Esophagus muscularis mucosa (tissue), 4 donors: ENCODE measurements around the gene ZNF469. TPM values are rescaled to one million over a fixed set of nuclear protein-coding genes. Genes with fewer than 3 reads are reported as not detected.

Experiments used
- DNase-seq: peaks from one replicate; pipeline ENCODE4 v3.0.0-alpha.2; 2017; ENCODE audit errors: extremely low spot score
- H3K27ac ChIP-seq, 4 donors: fragments of 200-600 bp; sonication (generic); replicated peaks in 1 of 4; 1 replicate in 3 of 4; 2 replicates in 1 of 4; pipeline ENCODE4 v1.5.1; 2016 to 2019; ENCODE audit warnings: mild to moderate bottlenecking in 1 of 4
- H3K27me3 ChIP-seq, 4 donors: fragments of 200-600 bp; sonication (generic); one replicate each; pipeline versions ENCODE4 v1.5.1 to v1.6.0; 2016 to 2019
- H3K36me3 ChIP-seq, 4 donors: fragments of 200-600 bp; sonication (generic); one replicate each; pipeline ENCODE4 v1.5.1; 2016 to 2019
- H3K4me1 ChIP-seq, 4 donors: fragments of 200-600 bp; sonication (generic); one replicate each; pipeline ENCODE4 v1.5.1; 2016 to 2019
- H3K4me3 ChIP-seq, 4 donors: fragments of 200-600 bp; sonication (generic); 1 replicate in 2 of 4; 2 replicates in 2 of 4; pipeline ENCODE4 v1.5.1; 2016 to 2019; ENCODE audit warnings: mild to moderate bottlenecking in 4 of 4, moderate library complexity in 1 of 4
- H3K9me3 ChIP-seq, 4 donors: fragments of 200-600 bp; sonication (generic); 1 replicate in 3 of 4; 2 replicates in 1 of 4; pipeline ENCODE4 v1.5.1; 2016 to 2019
- EP300 ChIP-seq: sonication (generic); formaldehyde crosslinking; IDR thresholded peaks from one replicate; pipeline ENCODE4 v1.6.1; 2017; ENCODE audit warnings: antibody characterized with exemption
- POLR2A ChIP-seq: fragments of 450-650 bp; IDR thresholded peaks from one replicate; pipeline ENCODE4 v1.6.1; 2017; ENCODE audit warnings: antibody characterized with exemption, moderate library complexity, mild to moderate bottlenecking, low read depth
- POLR2AphosphoS5 ChIP-seq, 2 donors: sonication (generic); formaldehyde crosslinking; IDR thresholded peaks; one replicate each; pipeline ENCODE4 v1.6.1; 2017; ENCODE audit warnings: antibody characterized with exemption in 2 of 2
- WGBS: methylation state at CpG from one replicate; pipeline ENCODE4 v1.1.5; 2018; 5-methylcytosine and 5-hydroxymethylcytosine counted together
- intact Hi-C: fragments of 100-400 bp; cut with DNase I; formaldehyde crosslinking; loops from one replicate; pipeline ENCODE4 v1.15.1; 2023
- total RNA-seq, 4 donors: library from RNA; depleted of rRNA; stranded (reverse); fragments of >200 nt; gene quantifications; one replicate each; pipeline versions ENCODE4 v1.1.0 to v1.2.1, GENCODE V29; 2016
- TF ChIP-seq, protein P1 (sequence below), 3 experiments: fragments of 200-600 bp in 2 of 3; fragments of 450-650 bp in 1 of 3; sonication (generic) in 2 of 3; IDR thresholded peaks; one replicate each; pipeline ENCODE4 v1.5.1; 2017 to 2019; ENCODE audit warnings: antibody characterized with exemption in 3 of 3, mild to moderate bottlenecking in 2 of 3, moderate library complexity in 1 of 3

ZNF469 gene
- total RNA-seq, 4 donors from 2014 or later = 1.2 to 3.7 (median 2.2) TPM

DNA sequence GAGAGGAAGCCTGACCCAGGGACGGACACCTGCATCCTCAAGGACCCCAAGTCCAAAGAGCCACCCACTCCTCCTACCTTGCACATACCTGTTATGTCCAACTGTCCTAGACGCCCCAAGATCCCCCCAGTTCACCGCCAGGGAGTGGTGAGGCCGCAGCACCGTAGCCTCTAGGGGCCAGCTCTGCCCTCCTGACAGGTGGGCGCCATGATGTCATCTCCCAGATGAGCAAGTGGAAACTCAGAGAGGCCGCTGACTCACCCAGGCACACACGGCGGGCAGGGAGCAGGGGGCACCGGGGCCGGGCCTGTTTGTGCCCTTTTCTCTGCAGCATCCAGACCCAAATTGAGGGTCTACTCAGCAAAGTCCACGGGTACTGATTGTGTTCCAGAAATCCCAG lies 4.8 kb upstream of the ZNF469 start:
- DNase-seq = no peak
- TF ChIP-seq EP300 (no peak), POLR2A (no peak)
- TF ChIP-seq, protein P1, sequence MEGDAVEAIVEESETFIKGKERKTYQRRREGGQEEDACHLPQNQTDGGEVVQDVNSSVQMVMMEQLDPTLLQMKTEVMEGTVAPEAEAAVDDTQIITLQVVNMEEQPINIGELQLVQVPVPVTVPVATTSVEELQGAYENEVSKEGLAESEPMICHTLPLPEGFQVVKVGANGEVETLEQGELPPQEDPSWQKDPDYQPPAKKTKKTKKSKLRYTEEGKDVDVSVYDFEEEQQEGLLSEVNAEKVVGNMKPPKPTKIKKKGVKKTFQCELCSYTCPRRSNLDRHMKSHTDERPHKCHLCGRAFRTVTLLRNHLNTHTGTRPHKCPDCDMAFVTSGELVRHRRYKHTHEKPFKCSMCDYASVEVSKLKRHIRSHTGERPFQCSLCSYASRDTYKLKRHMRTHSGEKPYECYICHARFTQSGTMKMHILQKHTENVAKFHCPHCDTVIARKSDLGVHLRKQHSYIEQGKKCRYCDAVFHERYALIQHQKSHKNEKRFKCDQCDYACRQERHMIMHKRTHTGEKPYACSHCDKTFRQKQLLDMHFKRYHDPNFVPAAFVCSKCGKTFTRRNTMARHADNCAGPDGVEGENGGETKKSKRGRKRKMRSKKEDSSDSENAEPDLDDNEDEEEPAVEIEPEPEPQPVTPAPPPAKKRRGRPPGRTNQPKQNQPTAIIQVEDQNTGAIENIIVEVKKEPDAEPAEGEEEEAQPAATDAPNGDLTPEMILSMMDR (IDR thresholded peaks at IDR 0.05) = no peak
- Histone ChIP-seq H3K9me3 (no peaks in the 10 kb centered on the region), H3K36me3 (no peaks in the 10 kb centered on the region), H3K4me3 (no peak overlapping the region), H3K27ac (no peak overlapping the region), H3K27me3 (peaks cover 0 to 19% (median 0%) of the 10 kb centered on the region in 4 donors), H3K4me1 (peaks cover 0 to 23% (median 12%) of the 10 kb centered on the region in 4 donors)
- intact Hi-C loops = no loop called here
- WGBS = 87% methylated on average over 6 of the region's 12 CpGs

DNA sequence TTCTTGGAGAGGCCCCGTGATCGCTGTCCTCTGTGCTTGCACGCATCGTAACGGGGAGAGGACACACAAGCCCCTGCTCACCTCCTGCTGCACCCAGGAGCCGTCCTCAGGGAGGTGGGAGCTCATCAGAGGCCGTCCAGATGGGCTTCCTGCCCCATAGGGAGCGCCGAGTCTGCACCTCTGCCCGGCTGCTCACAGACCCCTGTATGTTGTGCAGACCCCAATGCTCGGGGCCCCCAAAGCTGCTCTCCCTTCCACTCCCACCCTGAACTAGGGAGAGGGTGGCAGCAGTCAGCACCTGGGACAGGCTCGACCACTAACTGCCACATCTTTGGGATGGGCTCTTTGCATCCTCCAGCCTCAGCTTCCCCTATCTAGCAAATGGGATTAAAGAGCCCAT lies 4.4 kb upstream of the ZNF469 start:
- Histone ChIP-seq H3K9me3 (no peaks in the 10 kb centered on the region), H3K27ac (no peak overlapping the region), H3K27me3 (peaks cover 0 to 19% (median under 1%) of the 10 kb centered on the region in 4 donors), H3K4me1 (peaks cover 0 to 26% (median 13%) of the 10 kb centered on the region in 4 donors), H3K4me3 (no peak overlapping the region), H3K36me3 (no peaks in the 10 kb centered on the region)
- WGBS = 66% methylated on average over 4 of the region's 12 CpGs
- no peak for TF ChIP-seq POLR2AphosphoS5 (IDR thresholded peaks at IDR 0.05)
- no peak for TF ChIP-seq POLR2A
- DNase-seq = no peak
- intact Hi-C loops = no loop called here

DNA sequence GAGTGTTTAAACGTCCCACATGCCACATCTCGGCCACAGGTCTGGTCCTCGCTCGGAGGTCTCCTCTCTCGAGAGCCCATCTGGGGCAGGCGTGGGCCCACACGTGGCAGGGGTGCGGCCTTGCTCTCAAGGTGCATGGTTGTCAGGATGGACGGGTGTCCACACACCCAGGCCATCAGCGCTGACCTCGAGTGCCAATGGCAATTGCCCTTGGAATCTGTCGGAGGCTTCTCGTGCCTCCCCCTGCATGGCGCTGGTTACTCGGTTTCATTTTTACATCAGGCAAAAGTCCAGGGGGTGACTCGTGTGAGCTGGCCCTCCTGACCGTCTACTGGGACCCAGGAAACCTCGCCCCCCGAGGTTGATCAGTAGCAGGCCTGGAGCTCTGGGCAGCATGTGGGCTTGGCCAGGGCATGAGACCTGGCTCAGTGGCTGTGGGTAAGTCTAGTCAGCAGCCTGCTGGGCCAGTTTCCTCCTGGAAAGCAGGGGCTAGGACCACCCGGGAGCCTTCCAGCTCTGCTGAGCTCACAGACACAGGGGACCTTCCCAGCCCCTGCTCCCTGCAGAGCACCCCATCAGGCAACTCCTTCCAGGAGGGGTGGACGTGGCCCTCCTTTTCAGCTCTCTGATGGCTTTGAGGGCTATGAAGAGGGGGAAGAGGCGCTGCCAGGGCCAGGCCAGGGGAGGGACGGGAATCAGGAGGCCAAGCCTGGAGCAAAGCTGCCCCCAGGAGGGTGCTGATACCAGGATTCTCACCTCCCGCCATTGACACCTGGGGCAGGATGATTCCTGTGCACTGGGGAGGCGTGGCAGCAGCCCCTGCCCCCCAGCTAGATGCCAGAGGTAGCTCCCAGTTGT lies 3.7 kb upstream of the ZNF469 start:
- H3K9me3 ChIP-seq = no peaks in the 10 kb centered on the region
- TF ChIP-seq, protein P1 (IDR thresholded peaks at IDR 0.05) = no peak
- TF ChIP-seq EP300 = no peak
- TF ChIP-seq POLR2AphosphoS5 (IDR thresholded peaks at IDR 0.05) = no peak
- TF ChIP-seq POLR2A = no peak
- 85% methylated on average over 6 of the region's 25 CpGs for WGBS
- DNase-seq = no peak
- H3K36me3 ChIP-seq = no peaks in the 10 kb centered on the region
- H3K27ac ChIP-seq = no peak overlapping the region
- H3K4me1 ChIP-seq = peaks cover 3 to 32% (median 19%) of the 10 kb centered on the region in 4 donors
- no peak overlapping the region for H3K4me3 ChIP-seq
- peaks cover 0 to 26% (median 6%) of the 10 kb centered on the region in 4 donors for H3K27me3 ChIP-seq
- intact Hi-C loops = no loop called here

DNA sequence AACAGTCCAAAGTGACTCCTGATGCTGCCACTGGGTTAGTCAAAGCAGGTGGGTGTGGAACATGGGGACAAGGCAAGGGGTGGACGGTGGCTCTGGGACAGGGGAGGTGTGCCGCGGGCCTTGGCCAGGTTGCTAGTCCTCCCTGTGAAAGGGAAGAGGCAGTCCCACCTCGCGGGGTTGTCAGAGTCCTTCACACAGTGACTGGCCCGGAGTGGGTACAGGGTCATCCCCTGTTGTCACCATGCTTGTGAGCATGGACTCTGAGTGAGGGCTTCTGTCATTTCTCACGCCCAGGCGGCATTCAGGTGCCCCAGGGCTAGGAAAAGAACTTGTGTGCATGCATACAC lies 3.1 kb upstream of the ZNF469 start:
- Histone ChIP-seq H3K9me3 (no peaks in the 10 kb centered on the region), H3K36me3 (no peaks in the 10 kb centered on the region), H3K27me3 (peaks cover 0 to 32% (median 9%) of the 10 kb centered on the region in 4 donors), H3K4me3 (no peak overlapping the region), H3K4me1 (peaks cover 5 to 37% (median 24%) of the 10 kb centered on the region in 4 donors), H3K27ac (no peak overlapping the region)
- 79% methylated on average over 7 of the region's 8 CpGs for WGBS
- no peak for DNase-seq
- TF ChIP-seq, protein P1 (IDR thresholded peaks at IDR 0.05) = no peak
- TF ChIP-seq POLR2AphosphoS5 (IDR thresholded peaks at IDR 0.05) (no peak), EP300 (no peak), POLR2A (no peak)
- intact Hi-C loops = loop anchor here (5.0 kb wide), 1 partner anchor 182 kb away; no protein-coding TSS in a partner anchor

DNA sequence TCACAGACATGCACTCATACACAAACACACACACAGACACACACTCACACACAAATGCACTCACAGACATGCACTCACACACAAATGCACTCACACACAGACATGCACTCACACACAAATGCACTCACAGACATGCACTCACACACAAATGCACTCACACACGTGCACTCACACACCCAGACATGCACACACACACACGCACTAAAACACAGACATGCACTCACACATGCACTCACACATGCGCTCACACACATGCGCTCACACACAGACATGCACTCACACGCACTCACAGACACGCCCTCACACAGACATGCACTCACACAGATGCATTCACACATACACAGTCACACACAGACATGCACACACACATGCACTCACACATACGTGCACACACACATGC lies 2.7 kb upstream of the ZNF469 start:
- no peak for DNase-seq
- peaks cover 0 to 36% (median 10%) of the 10 kb centered on the region in 4 donors for H3K27me3 ChIP-seq
- 82% methylated on average over 7 of the region's 7 CpGs for WGBS
- no peak overlapping the region for H3K27ac ChIP-seq
- no peaks in the 10 kb centered on the region for H3K9me3 ChIP-seq
- no peak overlapping the region for H3K4me3 ChIP-seq
- TF ChIP-seq EP300 (no peak), POLR2AphosphoS5 (IDR thresholded peaks at IDR 0.05) (no peak), POLR2A (no peak)
- TF ChIP-seq, protein P1 (IDR thresholded peaks at IDR 0.05) = no peak
- H3K36me3 ChIP-seq = no peaks in the 10 kb centered on the region
- peaks cover 5 to 37% (median 24%) of the 10 kb centered on the region in 4 donors for H3K4me1 ChIP-seq
- intact Hi-C loops = loop anchor here (5.0 kb wide), 1 partner anchor 183 kb away; no protein-coding TSS in a partner anchor
